ENCODE data around the gene JAZF1. TPM values are rescaled to one million over a fixed set of nuclear protein-coding genes. Genes with fewer than 3 reads are reported as not detected.

JAZF1 gene
- polyA plus RNA-seq, 1 experiment = 11.6 TPM

DNA sequence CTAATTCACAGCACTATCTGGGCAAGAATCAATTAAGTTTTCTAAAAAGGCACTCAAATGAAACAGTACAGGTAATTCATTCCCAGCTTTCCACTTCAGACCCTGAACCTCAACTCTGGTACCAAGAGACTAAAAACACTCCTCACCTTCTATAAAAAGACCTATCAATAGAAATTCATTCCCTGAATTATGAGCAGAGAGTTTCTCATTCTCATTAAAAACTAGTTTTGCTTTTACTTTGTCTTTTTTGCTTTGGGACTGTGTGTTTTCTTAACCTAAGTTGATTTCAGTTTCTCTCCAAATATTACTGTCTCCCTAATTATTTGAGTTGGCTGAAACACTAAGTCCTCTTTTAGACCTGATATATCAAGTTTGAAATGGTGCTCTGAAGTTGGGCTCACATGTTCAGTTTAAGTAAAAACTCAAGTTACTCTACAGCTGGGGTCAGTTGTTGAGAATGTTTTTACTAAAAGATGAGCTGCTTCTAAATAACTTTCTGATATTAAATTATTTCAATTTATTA lies 189.5 kb downstream of the JAZF1 start:
- Histone ChIP-seq H3K27me3 (ENCODE audit: control insufficient read depth, insufficient read depth, low read length) (no peaks in the 10 kb centered on the region), H3K4me3 (ENCODE audit: low read depth, low read length) (no peak overlapping the region), H3K36me3 (ENCODE audit: control insufficient read depth, insufficient read depth, low read length) (no peaks in the 10 kb centered on the region)
- TF ChIP-seq, protein P1, sequence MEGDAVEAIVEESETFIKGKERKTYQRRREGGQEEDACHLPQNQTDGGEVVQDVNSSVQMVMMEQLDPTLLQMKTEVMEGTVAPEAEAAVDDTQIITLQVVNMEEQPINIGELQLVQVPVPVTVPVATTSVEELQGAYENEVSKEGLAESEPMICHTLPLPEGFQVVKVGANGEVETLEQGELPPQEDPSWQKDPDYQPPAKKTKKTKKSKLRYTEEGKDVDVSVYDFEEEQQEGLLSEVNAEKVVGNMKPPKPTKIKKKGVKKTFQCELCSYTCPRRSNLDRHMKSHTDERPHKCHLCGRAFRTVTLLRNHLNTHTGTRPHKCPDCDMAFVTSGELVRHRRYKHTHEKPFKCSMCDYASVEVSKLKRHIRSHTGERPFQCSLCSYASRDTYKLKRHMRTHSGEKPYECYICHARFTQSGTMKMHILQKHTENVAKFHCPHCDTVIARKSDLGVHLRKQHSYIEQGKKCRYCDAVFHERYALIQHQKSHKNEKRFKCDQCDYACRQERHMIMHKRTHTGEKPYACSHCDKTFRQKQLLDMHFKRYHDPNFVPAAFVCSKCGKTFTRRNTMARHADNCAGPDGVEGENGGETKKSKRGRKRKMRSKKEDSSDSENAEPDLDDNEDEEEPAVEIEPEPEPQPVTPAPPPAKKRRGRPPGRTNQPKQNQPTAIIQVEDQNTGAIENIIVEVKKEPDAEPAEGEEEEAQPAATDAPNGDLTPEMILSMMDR (IDR thresholded peaks at IDR 0.05; ENCODE audit: insufficient read depth, low read depth, low read length) = no peak
- POLR2A ChIA-PET = no interaction called here
- CTCF ChIA-PET = no interaction called here
- DNase-seq (ENCODE audit: low read depth) = no peak

DNA sequence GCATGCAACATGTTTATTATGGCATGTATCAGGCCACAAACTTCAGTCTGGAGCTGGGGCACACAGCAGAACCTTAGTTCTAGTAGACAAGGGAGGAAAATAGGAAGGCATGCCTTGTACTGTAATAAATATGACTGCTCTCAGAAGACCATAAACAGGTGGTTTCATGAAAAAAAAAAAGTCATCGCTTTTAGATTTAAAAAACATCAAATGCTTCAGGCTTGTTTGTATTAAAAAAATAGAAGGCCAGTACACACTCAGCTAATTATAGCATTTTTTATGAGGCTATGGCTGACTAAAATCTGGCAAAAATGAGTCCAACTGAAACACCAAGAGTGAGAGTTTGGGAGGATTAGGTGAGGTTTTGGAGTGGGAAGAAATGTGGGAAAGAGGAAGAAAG lies 204.1 kb downstream of the JAZF1 start:
- H3K4me3 ChIP-seq (ENCODE audit: low read depth, low read length) = no peak overlapping the region
- H3K36me3 ChIP-seq (ENCODE audit: control insufficient read depth, insufficient read depth, low read length) = no peaks in the 10 kb centered on the region
- no peak for DNase-seq (ENCODE audit: low read depth)
- no peaks in the 10 kb centered on the region for H3K27me3 ChIP-seq (ENCODE audit: control insufficient read depth, insufficient read depth, low read length)
- TF ChIP-seq, protein P1 (IDR thresholded peaks at IDR 0.05; ENCODE audit: insufficient read depth, low read depth, low read length) = no peak
- CTCF ChIA-PET = interaction anchor here (1.0 to 1.3 kb wide), 2 partner anchors 29 to 201 kb away, joined by 3 read pairs; no protein-coding TSS in a partner anchor
- POLR2A ChIA-PET = no interaction called here

DNA sequence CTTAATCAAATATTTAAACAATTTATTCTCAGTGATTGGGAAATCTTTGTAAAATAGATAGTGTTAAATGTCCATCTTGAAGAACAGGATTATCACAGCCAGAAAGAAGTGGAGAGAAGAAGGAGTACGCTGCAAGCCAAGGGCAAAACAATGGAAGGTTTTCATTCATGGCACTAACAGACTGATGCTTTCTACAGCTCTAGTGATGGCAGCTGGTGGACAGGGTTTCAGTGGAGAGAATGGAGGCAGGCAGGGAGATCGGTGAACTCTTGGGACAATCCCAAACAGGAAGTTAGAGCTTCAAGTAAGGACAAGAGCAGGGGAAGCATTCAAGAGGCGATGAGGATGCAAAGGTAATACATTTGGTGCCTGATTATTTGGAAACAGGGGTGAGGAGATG lies 207.0 kb downstream of the JAZF1 start:
- Histone ChIP-seq H3K27me3 (ENCODE audit: control insufficient read depth, insufficient read depth, low read length) (no peaks in the 10 kb centered on the region), H3K36me3 (ENCODE audit: control insufficient read depth, insufficient read depth, low read length) (no peaks in the 10 kb centered on the region), H3K4me3 (ENCODE audit: low read depth, low read length) (no peak overlapping the region)
- CTCF ChIA-PET = no interaction called here
- TF ChIP-seq, protein P1 (IDR thresholded peaks at IDR 0.05; ENCODE audit: insufficient read depth, low read depth, low read length) = no peak
- POLR2A ChIA-PET = no interaction called here
- no peak for DNase-seq (ENCODE audit: low read depth)

DNA sequence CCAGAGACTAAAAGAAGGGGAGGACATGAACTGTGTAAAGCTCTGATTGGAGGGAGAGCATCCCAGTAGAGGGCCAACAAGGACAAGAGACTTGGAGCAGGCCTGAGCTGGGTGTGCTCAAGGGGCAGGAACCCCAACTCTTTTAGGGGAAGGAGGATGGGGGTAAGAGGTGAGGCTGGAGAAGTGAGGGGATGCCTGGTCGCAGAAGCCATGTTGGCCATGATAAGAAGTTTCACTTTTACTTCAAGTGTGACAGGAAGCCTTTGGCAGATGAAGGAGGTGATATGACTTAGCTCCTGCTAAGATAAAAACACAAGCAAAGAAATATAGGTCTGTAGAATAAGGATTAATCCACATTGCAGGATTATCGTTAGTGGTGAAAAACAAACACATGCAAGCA lies 208.3 kb downstream of the JAZF1 start:
- H3K4me3 ChIP-seq (ENCODE audit: low read depth, low read length) = no peak overlapping the region
- POLR2A ChIA-PET = no interaction called here
- no peaks in the 10 kb centered on the region for H3K36me3 ChIP-seq (ENCODE audit: control insufficient read depth, insufficient read depth, low read length)
- TF ChIP-seq, protein P1 (IDR thresholded peaks at IDR 0.05; ENCODE audit: insufficient read depth, low read depth, low read length) = no peak
- no peaks in the 10 kb centered on the region for H3K27me3 ChIP-seq (ENCODE audit: control insufficient read depth, insufficient read depth, low read length)
- CTCF ChIA-PET = interaction anchor here (0.7 kb wide), 1 partner anchor 45 kb away, joined by 3 read pairs; no protein-coding TSS in a partner anchor
- DNase-seq (ENCODE audit: low read depth) = no peak

DNA sequence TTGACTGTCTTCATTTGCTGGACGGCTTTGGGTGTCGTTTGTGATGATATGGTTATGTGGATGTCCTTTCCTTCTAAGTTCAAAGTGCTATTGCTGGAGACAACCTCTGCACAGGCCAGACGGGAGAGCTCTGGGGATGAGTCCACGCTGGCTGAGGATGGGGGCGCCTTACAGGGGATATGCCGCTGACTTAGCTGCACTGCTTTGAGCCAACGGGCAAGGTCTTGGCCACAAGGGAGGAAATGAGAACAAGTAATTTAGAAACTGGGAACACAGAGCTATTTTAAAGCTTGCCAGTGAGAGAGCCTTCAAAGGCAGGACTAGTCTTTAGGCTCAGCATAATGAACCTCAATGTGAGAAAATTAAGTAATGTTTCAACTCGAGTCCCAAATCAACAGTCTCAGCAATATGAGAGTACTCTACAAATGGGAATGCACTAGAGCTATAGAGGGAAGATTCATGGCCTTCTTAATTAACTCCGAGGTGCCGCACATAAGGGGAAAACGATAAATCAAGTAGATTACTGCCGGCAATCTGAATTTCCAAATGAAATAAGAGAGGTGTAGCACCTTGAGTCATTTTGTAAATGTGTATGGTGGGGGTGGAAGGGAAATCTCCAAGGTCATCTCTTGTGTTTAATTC lies 209.3 kb downstream of the JAZF1 start:
- POLR2A ChIA-PET = no interaction called here
- CTCF ChIA-PET = interaction anchor here (0.7 kb wide), 1 partner anchor 46 kb away, joined by 3 read pairs; no protein-coding TSS in a partner anchor

More for the DNA sequence above, 209.3 kb downstream of the JAZF1 start:
- TF ChIP-seq, protein P1 (IDR thresholded peaks at IDR 0.05; ENCODE audit: insufficient read depth, low read depth, low read length) = no peak
- H3K27me3 ChIP-seq (ENCODE audit: control insufficient read depth, insufficient read depth, low read length) = no peaks in the 10 kb centered on the region
- DNase-seq (ENCODE audit: low read depth) = no peak
- no peak overlapping the region for H3K4me3 ChIP-seq (ENCODE audit: low read depth, low read length)
- H3K36me3 ChIP-seq (ENCODE audit: control insufficient read depth, insufficient read depth, low read length) = no peaks in the 10 kb centered on the region

All from BJ (cell line).